ENCODE results near the gene ANLN. TPM values are rescaled to one million over a fixed set of nuclear protein-coding genes. Genes with fewer than 3 reads are reported as not detected.

The ANLN gene
- polyA plus RNA-seq, 1 donor from 2014 or later = 5.8 TPM

DNA sequence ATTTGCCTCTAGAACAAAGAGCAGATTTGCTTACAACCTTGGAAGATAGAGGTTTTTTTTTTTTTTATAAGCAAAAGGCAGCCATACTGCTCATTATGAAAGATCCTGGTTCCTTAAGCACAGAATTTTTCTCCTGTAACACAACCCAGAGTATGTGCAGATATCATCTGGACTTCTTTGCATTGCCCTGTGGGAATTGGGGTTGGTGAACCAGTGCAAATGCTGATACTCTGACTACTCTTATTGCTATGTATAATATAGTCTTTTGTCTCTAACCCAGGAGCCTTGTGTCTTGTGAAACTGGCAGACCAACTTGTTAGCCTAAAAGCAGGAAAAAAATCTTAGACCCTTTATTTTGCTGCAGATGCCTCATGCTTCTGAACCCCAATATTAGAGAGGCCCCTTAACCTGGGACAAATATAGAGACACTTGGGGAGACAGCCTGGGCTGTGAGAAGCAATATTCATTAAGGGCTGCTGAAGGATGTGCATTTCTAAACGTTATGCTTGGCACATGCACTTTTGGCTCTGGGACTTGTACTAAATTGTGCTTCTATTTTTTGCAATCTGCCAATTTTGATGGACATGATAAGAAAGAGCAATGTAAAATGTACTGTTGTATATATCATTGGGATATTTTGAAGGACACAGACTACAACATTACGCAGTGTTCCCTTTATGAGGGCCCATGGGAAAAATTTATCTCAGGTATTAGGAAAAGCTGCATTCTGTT, 78.9 kb downstream of the ANLN start:
- H3K4me2 ChIP-seq (ENCODE audit: low read length) = no peak overlapping the region
- TF ChIP-seq RAD21 (conservative IDR thresholded peaks at IDR 0.05) = no peak
- TF ChIP-seq TAF1 (IDR thresholded peaks at IDR 0.05; ENCODE audit: low read depth) = no peak
- no peak for TF ChIP-seq CTCF (IDR thresholded peaks at IDR 0.05; ENCODE audit: poor library complexity, severe bottlenecking)
- no peak for TF ChIP-seq REST (IDR thresholded peaks at IDR 0.05; ENCODE audit: borderline replicate concordance)
- no peak for TF ChIP-seq EZH2 (IDR thresholded peaks at IDR 0.05; ENCODE audit: borderline replicate concordance, insufficient read depth, low read length, poor library complexity, severe bottlenecking)
- TF ChIP-seq EP300 (conservative IDR thresholded peaks at IDR 0.05; ENCODE audit: poor library complexity, severe bottlenecking) = no peak
- TF ChIP-seq SMC3 (conservative IDR thresholded peaks at IDR 0.05; ENCODE audit: poor library complexity) = no peak
- no peak for TF ChIP-seq MXI1 (conservative IDR thresholded peaks at IDR 0.05; ENCODE audit: poor library complexity, severe bottlenecking)
- no peak for TF ChIP-seq POLR2AphosphoS5 (IDR thresholded peaks at IDR 0.05)
- H3K4me3 ChIP-seq (ENCODE audit: low read length) = no peak overlapping the region
- no peak overlapping the region for H2AFZ ChIP-seq (ENCODE audit: low read depth, low read length)
- no peaks in the 10 kb centered on the region for H4K20me1 ChIP-seq (ENCODE audit: insufficient read depth)
- no peak overlapping the region for H3K27ac ChIP-seq (ENCODE audit: low read length)
- H3K36me3 ChIP-seq (ENCODE audit: insufficient read depth, low read length) = no peaks in the 10 kb centered on the region
- no peaks in the 10 kb centered on the region for H3K27me3 ChIP-seq (ENCODE audit: insufficient read depth, low read depth, low read length)
- H3K79me2 ChIP-seq (replicated peaks; ENCODE audit: insufficient read depth, low read length) = no peaks in the 10 kb centered on the region
- no peaks in the 10 kb centered on the region for H3K9me3 ChIP-seq (ENCODE audit: low read length)
- H3F3A ChIP-seq (ENCODE audit: insufficient read depth, low read length, poor library complexity, severe bottlenecking) = no peaks in the 10 kb centered on the region
- H3K9me2 ChIP-seq (ENCODE audit: insufficient read depth, low read length) = no peaks in the 10 kb centered on the region
- H3K9ac ChIP-seq (ENCODE audit: low read length) = no peak overlapping the region

- H3K9me3 ChIP-seq (ENCODE audit: low read length) = no peaks in the 10 kb centered on the region
- H3K36me3 ChIP-seq (ENCODE audit: insufficient read depth, low read length) = no peaks in the 10 kb centered on the region
- H3K27ac ChIP-seq (ENCODE audit: low read length) = no peak overlapping the region
- H3K27me3 ChIP-seq (ENCODE audit: insufficient read depth, low read depth, low read length) = no peaks in the 10 kb centered on the region
- H3K9me2 ChIP-seq (ENCODE audit: insufficient read depth, low read length) = no peaks in the 10 kb centered on the region
- H3K4me3 ChIP-seq (ENCODE audit: low read length) = no peak overlapping the region
- no peaks in the 10 kb centered on the region for H3F3A ChIP-seq (ENCODE audit: insufficient read depth, low read length, poor library complexity, severe bottlenecking)
- TF ChIP-seq REST (IDR thresholded peaks at IDR 0.05; ENCODE audit: borderline replicate concordance) (no peak), EP300 (conservative IDR thresholded peaks at IDR 0.05; ENCODE audit: poor library complexity, severe bottlenecking) (no peak), SMC3 (conservative IDR thresholded peaks at IDR 0.05; ENCODE audit: poor library complexity) (no peak), EZH2 (IDR thresholded peaks at IDR 0.05; ENCODE audit: borderline replicate concordance, insufficient read depth, low read length, poor library complexity, severe bottlenecking) (no peak), TAF1 (IDR thresholded peaks at IDR 0.05; ENCODE audit: low read depth) (no peak), MXI1 (conservative IDR thresholded peaks at IDR 0.05; ENCODE audit: poor library complexity, severe bottlenecking) (no peak), POLR2AphosphoS5 (IDR thresholded peaks at IDR 0.05) (no peak), CTCF (IDR thresholded peaks at IDR 0.05; ENCODE audit: poor library complexity, severe bottlenecking) (no peak), RAD21 (conservative IDR thresholded peaks at IDR 0.05) (no peak)
- no peak overlapping the region for H3K9ac ChIP-seq (ENCODE audit: low read length)
- H3K4me2 ChIP-seq (ENCODE audit: low read length) = no peak overlapping the region
- H2AFZ ChIP-seq (ENCODE audit: low read depth, low read length) = no peak overlapping the region
- H3K79me2 ChIP-seq (replicated peaks; ENCODE audit: insufficient read depth, low read length) = no peaks in the 10 kb centered on the region
- H4K20me1 ChIP-seq (ENCODE audit: insufficient read depth) = no peaks in the 10 kb centered on the region
Measured at GRCh38 chr7:36469236-36469635, 79.6 kb downstream of the ANLN start.

All from neural cell (in vitro differentiated cells).